Measurements from ENCODE around the gene PLOD2.

DNA sequence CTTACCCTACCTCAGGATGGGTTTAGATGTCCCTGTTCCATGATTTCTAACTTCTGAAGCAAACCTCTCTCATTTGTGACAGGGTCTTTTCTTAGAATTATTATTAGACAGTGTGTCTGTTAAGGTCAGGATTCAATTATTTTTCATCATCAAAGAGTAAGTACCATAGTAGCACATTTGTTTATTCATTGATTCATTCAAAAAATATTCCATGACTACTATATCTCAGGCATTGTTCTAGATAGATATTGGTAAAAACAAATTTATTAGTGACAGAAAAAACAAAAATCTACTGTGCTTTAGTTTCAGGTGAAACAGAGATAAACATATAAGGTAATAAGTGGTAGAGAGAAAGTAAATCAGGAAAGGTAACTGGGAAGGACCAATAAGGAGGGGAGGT, 3.5 kb upstream of the PLOD2 start:
- TF ChIP-seq POLR2A (IDR thresholded peaks at IDR 0.05; ENCODE audit: control extremely low read depth in 1 of 2, low read depth in 2 of 2, low read length in 2 of 2) (no peak), EZH2 (IDR thresholded peaks at IDR 0.05; ENCODE audit: low read depth, low read length, severe bottlenecking) (no peak)

All from H1 (cell line).